Urothelium cell line (cell line): Measurements from ENCODE around the gene AFP.

Source experiments
- DNase-seq: peaks from one replicate; pipeline ENCODE4 v3.0.0; 2011; ENCODE audit warnings: low spot score, mixed read lengths
- FAIRE-seq: peaks from 2 replicates; lab custom pipeline; 2011; peaks lifted over from hg19 to GRCh38; lab: Jason Lieb, UNC

Gene AFP

GRCh38 chr4:73436674-73437557, 895 bp downstream of the AFP start:
- FAIRE-seq = no peak
- no peak for DNase-seq

GRCh38 chr4:73437558-73437956, 1.5 kb downstream of the AFP start:
- DNase-seq (no peak), FAIRE-seq (no peak)

- FAIRE-seq (no peak), DNase-seq (no peak)
These were observed 2.0 kb downstream of the AFP start for GRCh38 chr4:73438048-73438447.

GRCh38 chr4:73438582-73439215, 2.7 kb downstream of the AFP start:
- FAIRE-seq (no peak), DNase-seq (no peak)

- FAIRE-seq (no peak), DNase-seq (no peak)
These were observed 3.4 kb downstream of the AFP start for GRCh38 chr4:73439445-73439844.

- FAIRE-seq = no peak
These were observed 4.0 kb downstream of the AFP start for GRCh38 chr4:73439991-73440390.

GRCh38 chr4:73440653-73441052, 4.6 kb downstream of the AFP start:
- FAIRE-seq = no peak
- no peak for DNase-seq

More at GRCh38 chr4:73439991-73440390, 4.0 kb downstream of the AFP start:
- DNase-seq = no peak

GRCh38 chr4:73442275-73442674, 6.3 kb downstream of the AFP start:
- FAIRE-seq = no peak

GRCh38 chr4:73443224-73443623, 7.2 kb downstream of the AFP start:
- DNase-seq (no peak), FAIRE-seq (no peak)

More at GRCh38 chr4:73442275-73442674, 6.3 kb downstream of the AFP start:
- DNase-seq = no peak

GRCh38 chr4:73445383-73446335, 9.6 kb downstream of the AFP start:
- FAIRE-seq (no peak), DNase-seq (no peak)

- DNase-seq (peak; percentile 47), FAIRE-seq (no peak)
These were observed 10.4 kb downstream of the AFP start for GRCh38 chr4:73446336-73446938.

- DNase-seq (no peak), FAIRE-seq (no peak)
These were observed 11.7 kb downstream of the AFP start for GRCh38 chr4:73447671-73448070.

GRCh38 chr4:73448448-73449203, 12.6 kb downstream of the AFP start:
- FAIRE-seq (no peak), DNase-seq (no peak)

- peak; percentile 57 for DNase-seq
- FAIRE-seq = peak; percentile 84
These were observed 14.5 kb downstream of the AFP start for GRCh38 chr4:73450398-73451004.

- no peak for DNase-seq
- no peak for FAIRE-seq
These were observed 15.4 kb downstream of the AFP start for GRCh38 chr4:73451404-73451803.

- FAIRE-seq = peak; percentile 67
These were observed 16.1 kb downstream of the AFP start for GRCh38 chr4:73451981-73452747.

GRCh38 chr4:73452953-73453700, 17.1 kb downstream of the AFP start:
- DNase-seq = no peak
- FAIRE-seq = peak; percentile 52

More at GRCh38 chr4:73451981-73452747, 16.1 kb downstream of the AFP start:
- no peak for DNase-seq

- no peak for DNase-seq
- no peak for FAIRE-seq
These were observed 17.6 kb downstream of the AFP start for GRCh38 chr4:73453701-73454005.
